GM19397 (cell line): ENCODE results near the gene RRP1B.

ENCODE experiments used
- ATAC-seq: cut with Tn5 transposase; IDR thresholded peaks from one replicate; pipeline ENCODE4 v1.9.1; 2021; ENCODE audit warnings: mild to moderate bottlenecking, moderate library complexity; ENCODE audit not compliant: unreplicated experiment

The RRP1B gene

GRCh38 chr21:43739621-43740435, 80.5 kb downstream of the RRP1B start:
- no peak for ATAC-seq

- no peak for ATAC-seq
Measured at GRCh38 chr21:43740497-43741156, 81.3 kb downstream of the RRP1B start.

GRCh38 chr21:43741423-43742096, 82.2 kb downstream of the RRP1B start:
- no peak for ATAC-seq

GRCh38 chr21:43743947-43744346, 84.6 kb downstream of the RRP1B start:
- no peak for ATAC-seq

- ATAC-seq = no peak
Measured at GRCh38 chr21:43744725-43745124, 85.4 kb downstream of the RRP1B start.
